ENCODE measurements around the gene PROM1.

GRCh38 chr4:15961781-15962510 is 121.9 kb downstream of the PROM1 start:
- TF ChIP-seq CTCF (IDR thresholded peaks at IDR 0.05) (no peak), POLR2A (IDR thresholded peaks at IDR 0.05) (no peak)
